ENCODE measurements around the gene SRGAP2C.
"Not testable (repeated sequence)": the region's sequence is repeated elsewhere in the genome, so short reads cannot be mapped to it uniquely, and the experiment has no call there.

GRCh38 chr1:121389895-121390560 lies 205.3 kb downstream of the SRGAP2C start:
- not testable (repeated sequence) for TF ChIP-seq CTCF (IDR thresholded peaks at IDR 0.05 in 4 of 5, conservative IDR thresholded peaks at IDR 0.05 in 1 of 5); POLR2A (IDR thresholded peaks at IDR 0.05)

All from gastrocnemius medialis (tissue), 4 donors.